Forelimb muscle (tissue), 1 donor: ENCODE measurements around the gene RFX4. TPM values are rescaled to one million over a fixed set of nuclear protein-coding genes. Genes with fewer than 3 reads are reported as not detected.

Experiments used
- DNase-seq: peaks from one replicate; pipeline ENCODE4 v3.0.0-alpha.2; 2013; ENCODE audit warnings: low read depth
- polyA plus RNA-seq: library from polyadenylated mRNA; unstranded; fragments of 120-200 nt; gene quantifications from one replicate; pipeline ENCODE4 v1.2.1, GENCODE V29; 2013; ENCODE audit not compliant: insufficient read length

Gene RFX4
- 0.15 TPM for polyA plus RNA-seq

GRCh38 chr12:106582641-106583230 lies at the start of gene RFX4:
RFX4 (plus strand) TSS chr12:106583004; CDS start chr12:106583321, 317 bp downstream.
- DNase-seq, result no peak

DNA sequence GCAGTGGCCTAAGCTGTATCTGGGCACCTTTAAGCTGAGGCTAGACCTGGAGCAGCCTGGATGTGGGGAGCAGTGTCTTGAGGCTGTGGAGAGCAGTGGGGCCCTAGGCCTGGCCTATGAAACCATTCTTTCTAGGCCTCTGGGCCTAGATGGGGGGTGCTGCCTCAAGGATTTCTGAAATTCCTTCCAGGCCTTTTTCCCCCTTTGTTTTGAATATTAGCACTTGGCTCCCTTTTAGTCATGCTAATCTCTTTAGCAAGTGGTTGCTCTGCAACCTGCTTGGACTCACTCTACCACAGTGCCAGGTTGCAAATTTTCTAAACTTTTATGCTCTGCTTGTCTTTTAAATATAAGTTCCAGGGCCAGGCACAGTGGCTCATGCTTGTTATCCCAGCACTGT lies 41.6 kb upstream of the RFX4 start:
- no peak for DNase-seq

DNA sequence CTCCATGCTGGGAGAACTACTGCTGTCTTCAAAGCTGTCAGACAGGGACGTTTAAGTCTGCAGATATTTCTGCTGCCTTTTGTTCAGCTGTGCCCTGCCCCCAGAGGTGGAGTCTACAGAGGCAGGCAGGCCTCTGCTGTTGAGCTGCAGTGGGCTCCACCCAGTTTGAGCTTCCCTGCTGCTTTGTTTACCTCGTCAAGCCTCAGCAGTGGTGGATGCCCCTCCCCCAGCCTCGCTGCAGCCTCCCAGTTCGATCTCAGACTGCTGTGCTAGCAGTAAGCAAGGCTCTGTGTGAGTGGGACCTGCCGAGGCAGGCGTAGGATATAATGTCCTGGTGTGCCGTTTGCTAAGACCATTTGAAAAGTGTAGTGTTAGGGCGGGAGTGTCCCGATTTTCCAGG lies 31.4 kb upstream of the RFX4 start:
- DNase-seq, result no peak

DNA sequence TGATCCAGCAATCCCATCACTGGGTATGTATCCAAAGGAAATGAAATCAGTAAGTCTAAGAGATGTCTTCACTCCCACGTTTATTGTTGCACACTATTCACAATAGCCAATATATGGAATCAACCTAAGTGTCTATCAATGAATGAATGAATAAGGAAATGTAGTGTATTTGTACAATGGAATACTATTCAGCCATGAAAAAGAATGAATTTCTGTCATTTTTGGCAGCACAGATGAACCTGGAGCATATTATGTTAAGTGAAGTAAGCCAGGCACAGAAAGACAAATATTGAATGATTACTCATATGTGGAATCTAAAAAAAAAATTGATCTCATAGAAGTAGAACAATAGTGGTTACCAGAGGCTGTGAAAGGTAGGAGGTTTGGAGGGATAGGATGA lies 30.6 kb upstream of the RFX4 start:
- DNase-seq, result no peak

GRCh38 chr12:106564678-106565329 lies 18.0 kb upstream of the RFX4 start:
- DNase-seq, result no peak

- DNase-seq, result no peak
Measured at GRCh38 chr12:106566771-106567170, 16.0 kb upstream of the RFX4 start.

DNA sequence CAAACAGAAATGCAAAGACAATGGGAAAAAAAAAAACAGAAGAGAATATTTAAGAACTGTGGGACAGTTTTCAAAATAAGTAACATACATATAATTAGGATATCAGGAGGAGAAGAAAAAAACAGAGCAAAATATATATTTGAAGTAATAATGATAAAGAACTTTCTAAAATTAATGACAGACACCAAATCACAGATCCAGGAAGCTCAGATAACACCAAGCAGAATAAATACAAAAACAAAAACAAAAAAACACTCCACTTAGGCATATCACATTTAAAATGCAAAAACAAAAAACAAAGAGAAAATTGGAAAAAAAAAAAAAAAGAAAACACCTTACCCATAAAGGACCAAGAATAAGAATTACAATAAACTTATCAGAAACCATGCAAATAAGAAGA lies 9.6 kb upstream of the RFX4 start:
- no peak for DNase-seq

- DNase-seq, result no peak
Measured at GRCh38 chr12:106576848-106577247, 6.0 kb upstream of the RFX4 start.

DNA sequence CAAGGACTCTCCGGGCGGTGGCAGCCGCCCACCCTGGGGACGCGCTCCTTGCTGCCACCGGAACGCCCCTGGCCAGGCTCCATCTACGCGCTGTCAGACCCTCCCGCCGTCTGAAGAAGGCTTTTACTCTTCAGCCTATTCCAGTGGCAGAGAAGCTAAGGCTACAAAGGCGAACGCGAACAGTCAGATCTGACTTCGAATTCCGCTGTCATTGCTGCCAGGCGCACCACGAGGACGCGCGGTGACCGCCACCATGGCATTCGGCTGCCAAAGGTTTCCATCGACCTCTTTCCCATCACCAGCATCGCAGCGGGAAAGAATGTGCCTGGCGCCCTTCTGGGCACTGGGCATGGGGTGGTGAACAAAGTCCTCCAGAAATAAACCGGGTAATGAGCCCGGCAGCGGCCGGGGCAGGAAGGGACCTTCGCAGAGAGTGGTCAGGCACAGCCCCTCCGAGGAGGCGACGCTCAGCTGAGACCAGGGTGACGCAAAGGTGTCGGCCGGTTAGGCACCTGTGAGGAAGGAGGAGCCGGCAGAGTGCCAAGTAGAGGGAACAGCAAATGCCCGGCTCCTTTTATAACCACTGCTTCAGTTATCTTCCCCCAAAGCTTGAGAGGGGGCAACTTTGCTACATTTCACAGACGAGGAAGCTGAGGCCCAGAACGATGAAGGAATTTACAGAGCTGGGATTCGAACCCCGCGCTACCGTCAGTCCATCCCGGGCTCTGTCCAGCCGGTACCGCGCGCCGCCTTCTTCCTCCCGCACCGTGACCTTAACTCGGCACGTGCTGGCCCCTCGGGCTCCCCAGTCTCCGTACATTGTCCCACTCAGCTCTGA lies 1.9 kb upstream of the RFX4 start:
- DNase-seq, result no peak

GRCh38 chr12:106581543-106582248 lies 1.1 kb upstream of the RFX4 start:
- DNase-seq, result no peak

- DNase-seq, result no peak
Measured at GRCh38 chr12:106582249-106582591, 584 bp upstream of the RFX4 start.

DNA sequence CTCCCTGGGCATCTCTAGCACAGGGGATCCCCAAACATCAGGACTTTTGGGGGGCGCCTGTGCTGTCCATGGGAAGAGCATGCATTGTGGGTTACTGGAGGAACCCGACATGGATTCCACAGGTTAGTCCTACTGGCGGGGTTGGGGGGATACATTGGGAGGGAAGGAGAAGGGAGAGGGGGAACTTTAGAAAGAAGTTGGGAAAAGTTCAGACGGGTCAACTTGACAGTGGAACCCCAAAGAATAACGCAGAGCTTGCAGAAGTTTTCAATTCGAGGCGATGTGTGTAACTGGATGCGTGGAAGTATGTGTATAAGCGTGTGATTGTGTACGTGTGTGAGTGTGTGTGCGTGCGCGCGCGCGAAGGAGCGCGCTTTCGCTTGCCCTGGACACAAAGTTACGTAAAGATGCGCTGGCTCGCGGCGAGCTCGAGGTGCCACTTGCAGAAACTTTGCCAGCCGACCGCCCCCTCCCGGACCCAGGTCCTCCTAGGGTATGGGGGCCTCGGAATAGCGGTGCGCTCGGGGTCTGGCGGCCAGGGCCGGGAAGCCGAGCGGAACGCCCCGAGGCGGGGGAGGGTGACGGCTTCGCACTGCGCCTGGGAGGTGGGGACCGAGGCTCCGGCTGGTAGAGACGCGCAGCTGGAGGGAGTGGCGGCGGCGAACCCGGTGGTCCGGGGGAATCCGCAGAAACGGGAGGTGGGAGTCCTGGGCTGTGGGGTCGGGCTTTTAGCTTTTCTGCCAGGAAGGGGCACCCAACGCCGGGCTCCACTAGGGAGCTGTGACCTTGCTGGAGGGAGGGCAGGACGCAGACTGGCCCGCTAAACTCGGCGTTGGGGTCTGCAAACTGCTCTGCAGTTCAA lies 669 bp downstream of the RFX4 start:
- no peak for DNase-seq

DNA sequence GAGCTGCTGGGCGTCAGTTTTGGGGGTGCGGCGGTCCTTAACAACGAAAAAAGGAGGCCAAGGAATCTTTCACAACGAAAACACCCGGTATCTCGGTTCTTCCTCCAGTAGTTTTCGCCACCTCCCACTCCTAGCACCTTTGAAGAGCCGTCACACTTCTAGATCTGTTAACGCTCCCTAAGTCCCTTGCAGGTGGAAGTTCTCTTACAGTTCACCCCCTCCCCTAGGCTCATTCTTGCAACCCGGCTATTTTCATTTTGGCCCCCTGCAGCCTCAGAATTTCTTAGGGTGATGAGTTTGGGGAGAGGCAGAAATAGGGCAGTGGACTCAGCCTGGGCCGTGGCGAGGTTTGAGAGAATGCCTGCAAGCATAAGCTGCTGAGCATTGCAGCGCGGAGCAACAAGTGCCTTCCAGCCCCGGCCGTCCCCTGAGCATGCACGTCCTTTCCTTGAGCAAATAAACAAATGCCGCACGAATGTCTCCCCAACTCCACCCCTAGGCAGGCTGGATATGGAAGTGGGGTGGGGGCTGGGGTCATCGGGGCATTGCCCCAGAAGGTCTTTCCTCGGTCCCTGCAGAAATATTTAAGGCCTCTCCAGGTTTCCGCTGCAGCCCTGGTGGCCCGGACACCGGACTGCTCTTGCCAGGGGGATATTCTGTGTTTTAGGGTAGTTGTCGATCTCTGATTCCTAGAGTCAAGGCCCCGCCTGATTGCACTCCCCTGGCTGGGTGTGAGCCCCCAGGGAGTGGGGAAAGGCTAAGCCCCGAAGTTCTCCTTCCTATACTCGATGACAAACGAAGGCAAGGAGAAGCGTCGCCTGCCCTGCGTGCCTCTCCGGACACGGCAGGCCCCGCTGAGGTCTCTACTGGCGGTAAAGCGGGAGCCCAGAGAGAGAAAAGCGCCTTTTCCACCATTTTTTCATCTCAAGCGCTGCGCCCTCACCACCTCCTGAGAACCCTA lies 1.6 kb downstream of the RFX4 start:
- DNase-seq, result no peak

DNA sequence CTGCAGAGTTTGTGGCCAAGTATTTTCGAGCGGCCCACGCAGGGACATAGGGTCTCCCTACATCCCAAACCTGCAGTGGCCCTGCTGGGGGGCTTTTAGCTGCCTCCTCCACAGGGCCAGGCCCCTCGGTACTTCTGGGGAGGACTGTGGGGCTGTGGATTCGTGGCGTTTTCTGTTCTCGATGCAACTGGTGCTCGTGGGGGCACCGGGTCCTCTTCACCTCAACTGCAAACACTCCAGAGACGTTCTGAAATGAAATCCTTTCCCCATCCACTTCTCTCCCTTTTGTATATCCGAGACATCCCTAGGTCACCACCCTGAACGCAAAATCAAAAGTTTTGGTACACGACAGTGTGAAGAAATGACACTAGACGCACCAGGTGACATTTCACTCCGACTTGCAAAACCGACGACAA lies 2.3 kb downstream of the RFX4 start:
- DNase-seq, result no peak

GRCh38 chr12:106585521-106586277 lies 2.9 kb downstream of the RFX4 start:
- DNase-seq, result no peak

DNA sequence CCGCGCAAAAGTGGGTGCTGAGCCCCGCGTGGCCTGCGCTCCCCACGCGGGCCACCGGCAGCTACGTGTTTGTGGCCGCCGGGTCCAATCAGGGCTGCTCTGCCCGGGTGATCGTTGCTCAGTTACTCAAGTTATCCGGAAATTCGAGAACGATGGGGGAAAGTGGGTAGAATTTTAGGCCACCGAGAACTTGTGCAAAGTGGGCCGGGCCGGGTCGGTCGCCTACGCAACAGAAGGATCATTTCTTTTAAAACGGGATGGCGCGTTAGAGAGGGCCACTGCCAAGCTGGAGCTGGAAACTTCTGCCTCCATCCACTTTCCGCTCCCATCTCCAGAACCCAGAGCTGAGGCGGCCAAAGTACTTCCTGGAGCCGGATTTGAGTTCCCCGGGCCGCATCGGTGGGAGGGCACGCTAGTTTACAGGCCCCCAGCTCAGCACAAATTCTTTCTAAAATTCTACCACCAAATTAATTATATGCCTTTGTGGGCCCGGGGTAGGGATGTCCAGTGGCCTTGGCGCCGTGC lies 3.5 kb downstream of the RFX4 start:
- DNase-seq, result no peak

- no peak for DNase-seq
Measured at GRCh38 chr12:106586803-106587684, 4.2 kb downstream of the RFX4 start.

- DNase-seq, result no peak
Measured at GRCh38 chr12:106588771-106589170, 6.0 kb downstream of the RFX4 start.
